NOMO-1 treated with dmso at 0.1 percent for 144 hours (cell line): Measurements from ENCODE around the gene TMEM79.

Experiments used
- DNase-seq: peaks from one replicate; lab custom pipeline; 2025; ENCODE audit not compliant: unreplicated experiment; lab: John Stamatoyannopoulos, UW

TMEM79 gene, protein sequence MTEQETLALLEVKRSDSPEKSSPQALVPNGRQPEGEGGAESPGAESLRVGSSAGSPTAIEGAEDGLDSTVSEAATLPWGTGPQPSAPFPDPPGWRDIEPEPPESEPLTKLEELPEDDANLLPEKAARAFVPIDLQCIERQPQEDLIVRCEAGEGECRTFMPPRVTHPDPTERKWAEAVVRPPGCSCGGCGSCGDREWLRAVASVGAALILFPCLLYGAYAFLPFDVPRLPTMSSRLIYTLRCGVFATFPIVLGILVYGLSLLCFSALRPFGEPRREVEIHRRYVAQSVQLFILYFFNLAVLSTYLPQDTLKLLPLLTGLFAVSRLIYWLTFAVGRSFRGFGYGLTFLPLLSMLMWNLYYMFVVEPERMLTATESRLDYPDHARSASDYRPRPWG

DNA sequence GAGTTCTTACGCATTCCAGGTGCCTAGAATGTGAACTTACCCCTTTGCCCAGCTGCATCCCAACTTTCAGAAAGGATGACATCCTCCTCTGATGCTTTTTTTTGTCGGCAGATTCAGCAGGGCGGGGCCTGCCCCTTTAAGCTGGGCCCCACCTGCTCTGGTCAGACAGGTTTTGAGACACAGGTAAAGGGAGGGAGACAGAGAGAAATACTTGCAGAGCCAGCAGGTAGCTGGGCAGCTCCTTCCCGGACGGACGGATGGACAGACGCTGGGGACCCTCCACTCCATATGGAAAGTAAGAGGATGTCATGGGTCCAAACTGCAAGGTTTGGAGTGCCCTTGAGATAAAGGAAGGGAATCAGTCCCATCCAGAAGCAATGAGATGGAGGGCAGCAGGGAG is at the start of gene TMEM79:
Gene TMEM79 (plus strand): TSS at position 214 of the 400 bp plus-strand sequence. CDS start 902 bp downstream, outside the sequence.
- no peak for DNase-seq

DNA sequence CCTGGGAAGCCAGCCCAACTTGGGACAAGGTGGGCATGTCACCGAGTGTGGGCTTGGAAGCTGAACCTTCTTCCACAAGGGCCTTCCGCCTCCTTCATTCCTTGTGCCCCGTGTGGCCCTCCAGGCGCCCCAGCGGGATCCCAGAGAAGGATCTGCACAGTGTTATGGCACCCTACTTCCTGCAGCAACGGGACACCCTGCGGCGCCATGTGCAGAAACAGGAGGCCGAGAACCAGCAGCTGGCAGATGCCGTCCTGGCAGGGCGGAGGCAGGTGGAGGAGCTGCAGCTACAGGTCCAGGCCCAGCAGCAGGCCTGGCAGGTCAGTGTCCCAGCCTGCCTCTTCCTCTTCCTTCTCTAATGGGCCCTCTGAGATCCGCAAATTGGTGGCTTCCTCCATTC is 48.0 kb upstream of the TMEM79 start:
- no peak for DNase-seq

DNA sequence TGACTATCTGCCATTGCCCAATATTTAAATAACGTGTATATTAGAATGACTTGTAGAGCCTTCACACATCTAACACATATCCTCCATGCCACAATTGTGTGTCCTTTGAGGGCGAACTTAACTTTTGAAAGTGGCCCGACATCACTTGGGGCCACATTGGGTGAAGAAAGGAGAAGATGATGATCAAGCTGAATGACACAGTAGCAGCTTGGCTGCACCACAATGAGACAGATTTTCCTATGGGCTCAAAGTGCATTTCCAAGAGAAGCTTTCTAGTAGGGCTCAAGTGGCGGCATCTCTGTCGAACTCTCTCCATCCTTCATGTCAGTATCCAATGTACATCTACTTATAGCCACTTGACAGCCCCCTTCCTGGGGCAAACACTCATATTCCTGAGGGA is 45.9 kb upstream of the TMEM79 start:
- no peak for DNase-seq

DNA sequence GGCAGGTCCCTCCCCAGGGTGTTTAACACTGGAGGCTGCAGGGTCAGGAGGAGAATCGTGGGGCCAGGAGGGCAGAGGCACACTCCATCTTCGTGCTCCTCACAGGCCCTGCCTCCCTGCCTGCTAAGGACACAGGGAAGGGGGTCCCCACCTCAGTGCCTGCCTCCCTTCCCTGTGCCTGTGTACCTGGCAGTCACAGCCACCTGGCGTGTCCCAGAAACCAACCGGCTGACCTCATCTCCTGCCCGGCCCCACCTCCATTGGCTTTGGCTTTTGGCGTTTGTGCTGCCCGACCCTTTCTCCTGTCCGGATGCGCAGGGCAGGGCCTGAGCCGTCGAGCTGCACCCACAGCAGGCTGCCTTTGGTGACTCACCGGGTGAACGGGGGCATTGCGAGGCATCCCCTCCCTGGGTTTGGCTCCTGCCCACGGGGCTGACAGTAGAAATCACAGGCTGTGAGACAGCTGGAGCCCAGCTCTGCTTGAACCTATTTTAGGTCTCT is 42.8 kb upstream of the TMEM79 start:
- no peak for DNase-seq

DNA sequence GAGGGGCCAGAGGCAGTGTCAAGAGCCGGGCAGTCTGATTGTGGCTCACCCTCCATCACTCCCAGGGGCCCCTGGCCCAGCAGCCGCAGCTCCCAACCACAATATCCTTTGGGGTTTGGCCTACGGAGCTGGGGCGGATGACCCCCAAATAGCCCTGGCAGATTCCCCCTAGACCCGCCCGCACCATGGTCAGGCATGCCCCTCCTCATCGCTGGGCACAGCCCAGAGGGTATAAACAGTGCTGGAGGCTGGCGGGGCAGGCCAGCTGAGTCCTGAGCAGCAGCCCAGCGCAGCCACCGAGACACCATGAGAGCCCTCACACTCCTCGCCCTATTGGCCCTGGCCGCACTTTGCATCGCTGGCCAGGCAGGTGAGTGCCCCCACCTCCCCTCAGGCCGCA is 42.2 kb upstream of the TMEM79 start, which contains the start of gene BGLAP:
Gene BGLAP (plus strand): TSS at position 259 of the 400 bp plus-strand sequence. CDS start 48 bp downstream, at position 307.
- no peak for DNase-seq

DNA sequence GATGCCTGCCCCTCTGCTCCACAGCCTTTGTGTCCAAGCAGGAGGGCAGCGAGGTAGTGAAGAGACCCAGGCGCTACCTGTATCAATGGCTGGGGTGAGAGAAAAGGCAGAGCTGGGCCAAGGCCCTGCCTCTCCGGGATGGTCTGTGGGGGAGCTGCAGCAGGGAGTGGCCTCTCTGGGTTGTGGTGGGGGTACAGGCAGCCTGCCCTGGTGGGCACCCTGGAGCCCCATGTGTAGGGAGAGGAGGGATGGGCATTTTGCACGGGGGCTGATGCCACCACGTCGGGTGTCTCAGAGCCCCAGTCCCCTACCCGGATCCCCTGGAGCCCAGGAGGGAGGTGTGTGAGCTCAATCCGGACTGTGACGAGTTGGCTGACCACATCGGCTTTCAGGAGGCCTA is 41.4 kb upstream of the TMEM79 start:
- no peak for DNase-seq

DNA sequence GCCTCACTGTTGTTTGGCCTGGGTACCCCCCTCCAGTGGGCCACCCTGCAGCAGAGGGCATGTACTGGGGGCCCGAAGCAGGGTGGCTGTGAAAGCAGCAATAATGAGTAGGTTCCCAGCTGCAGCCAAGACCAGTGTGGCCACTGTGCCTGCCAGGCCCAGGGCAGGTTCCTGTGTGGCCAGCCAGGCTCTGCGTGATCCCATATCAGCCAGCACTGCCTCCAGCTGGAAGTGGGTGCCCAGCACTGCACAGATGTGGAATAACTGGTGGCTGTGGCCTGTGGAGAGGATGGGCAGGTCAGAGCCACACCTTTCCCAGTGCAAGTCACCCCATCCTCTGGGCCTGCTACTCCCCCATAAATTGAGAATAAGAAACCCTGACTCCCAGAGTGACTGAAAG is 40.0 kb upstream of the TMEM79 start:
- no peak for DNase-seq

DNA sequence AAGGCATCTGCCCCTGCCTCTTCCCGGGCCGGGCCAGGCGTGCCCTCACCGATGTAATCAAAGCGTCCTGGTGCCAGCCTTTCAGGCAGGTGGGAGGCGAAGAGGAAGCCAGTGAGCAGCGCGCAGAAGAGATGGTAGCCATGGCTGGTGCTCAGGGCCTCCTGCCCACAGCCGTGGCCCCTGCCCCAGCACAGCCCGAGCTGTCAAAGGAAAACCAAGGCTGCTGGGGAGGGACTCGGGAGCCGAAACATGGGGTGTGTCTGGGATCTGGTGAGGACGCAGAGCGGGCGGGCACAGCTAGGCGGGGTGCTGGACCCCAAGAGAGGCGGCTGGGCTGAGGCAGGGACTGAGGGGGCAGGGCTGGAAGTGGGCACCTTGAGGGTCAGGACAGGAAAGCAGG is 39.4 kb upstream of the TMEM79 start:
- no peak for DNase-seq

DNA sequence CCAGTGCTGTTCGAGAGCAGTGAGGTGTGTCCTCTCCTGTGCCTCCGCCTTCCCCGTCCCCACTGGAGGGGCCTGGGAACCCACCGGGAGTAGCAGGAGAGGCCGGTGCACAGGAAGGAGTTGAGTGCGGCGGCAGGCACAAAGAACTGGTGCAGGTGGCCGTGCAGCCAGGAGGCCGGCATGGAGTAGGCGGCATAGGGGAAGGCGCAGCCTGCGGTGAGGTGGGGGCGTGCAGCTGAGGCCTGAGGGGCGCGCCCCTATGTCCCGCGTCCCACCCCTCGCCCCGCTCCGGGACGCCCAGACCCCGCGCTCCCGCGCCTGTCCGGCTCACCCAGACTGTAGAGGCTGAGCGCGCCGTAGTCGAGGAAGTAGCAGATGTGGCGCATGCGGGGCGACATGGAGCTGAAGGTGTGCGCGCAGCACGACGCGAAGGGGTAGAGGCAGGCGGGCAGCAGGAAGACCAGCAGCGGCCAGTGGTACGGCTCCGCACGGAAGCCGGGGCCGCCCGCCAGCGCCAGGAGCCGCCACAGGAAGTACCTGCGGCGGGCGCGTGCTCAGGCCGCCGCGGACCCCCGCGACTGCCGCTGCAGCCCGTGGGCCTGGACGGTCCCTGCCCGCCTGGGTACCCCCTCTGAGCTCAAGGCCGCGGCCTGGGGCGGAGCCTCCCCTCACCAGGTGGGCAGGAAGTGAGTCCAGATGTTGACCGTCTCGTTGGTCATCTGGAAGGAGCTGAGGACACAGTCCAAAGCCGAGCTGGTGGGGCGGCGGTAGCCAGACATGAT is 38.5 kb upstream of the TMEM79 start:
- no peak for DNase-seq

DNA sequence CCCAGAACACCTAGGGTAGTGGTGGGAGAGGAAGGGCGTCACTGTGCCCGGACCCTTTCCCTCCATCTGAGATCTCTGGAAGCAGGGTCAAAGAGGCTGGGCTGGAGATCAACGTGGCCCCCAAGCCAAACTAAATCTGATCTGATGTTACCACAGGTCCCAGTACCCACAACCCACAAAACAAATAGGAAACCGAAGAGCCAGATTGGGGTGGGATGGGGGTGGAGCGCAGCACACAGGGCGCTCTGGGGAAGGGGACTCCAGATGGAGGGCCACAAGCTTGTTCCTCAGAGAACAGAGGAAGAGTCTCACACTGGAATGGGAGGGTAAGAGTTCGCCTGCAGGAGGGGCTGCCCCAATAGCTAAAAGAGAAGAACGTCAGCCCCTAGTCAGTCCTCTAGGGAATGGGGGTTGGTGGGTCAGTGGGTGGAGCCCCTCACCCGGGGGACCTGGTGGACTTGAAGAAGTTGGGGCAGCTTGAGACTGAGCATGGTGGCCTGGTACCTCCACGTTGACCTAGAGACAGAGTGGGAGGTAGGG is 37.8 kb upstream of the TMEM79 start:
- no peak for DNase-seq

DNA sequence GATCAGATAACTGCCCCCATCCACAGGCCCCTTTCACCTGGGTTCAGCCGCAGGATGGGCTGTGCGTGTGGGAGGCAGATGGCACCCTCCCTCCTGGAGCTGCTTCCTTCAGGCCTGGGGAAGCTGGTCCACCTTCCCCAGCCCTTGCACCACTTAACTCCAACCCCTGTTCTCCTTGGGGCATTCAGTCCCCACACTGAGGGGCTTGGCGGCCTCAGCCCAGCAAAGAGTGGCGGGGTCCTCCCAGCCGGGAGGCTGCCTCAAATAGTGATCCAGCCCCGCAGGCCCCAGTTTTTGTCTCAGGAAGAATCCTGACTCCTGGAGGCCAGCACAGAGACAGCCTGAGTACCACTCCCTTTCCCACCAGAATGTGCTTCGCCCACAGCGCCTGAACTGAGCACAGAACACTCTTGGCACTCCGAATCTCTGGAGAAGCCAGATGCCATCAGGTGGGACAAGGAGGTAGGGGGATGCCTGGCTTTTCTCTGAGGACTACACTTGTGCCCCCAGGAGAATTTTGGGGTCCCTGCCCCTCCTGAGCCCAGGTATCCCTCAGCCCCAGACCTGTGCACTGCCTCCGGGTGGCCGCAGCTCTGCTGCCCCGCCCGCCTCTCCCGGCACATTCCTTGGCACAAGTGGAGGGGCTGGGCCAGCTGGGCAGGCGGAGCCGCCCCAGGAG is 37.2 kb upstream of the TMEM79 start:
- no peak for DNase-seq

DNA sequence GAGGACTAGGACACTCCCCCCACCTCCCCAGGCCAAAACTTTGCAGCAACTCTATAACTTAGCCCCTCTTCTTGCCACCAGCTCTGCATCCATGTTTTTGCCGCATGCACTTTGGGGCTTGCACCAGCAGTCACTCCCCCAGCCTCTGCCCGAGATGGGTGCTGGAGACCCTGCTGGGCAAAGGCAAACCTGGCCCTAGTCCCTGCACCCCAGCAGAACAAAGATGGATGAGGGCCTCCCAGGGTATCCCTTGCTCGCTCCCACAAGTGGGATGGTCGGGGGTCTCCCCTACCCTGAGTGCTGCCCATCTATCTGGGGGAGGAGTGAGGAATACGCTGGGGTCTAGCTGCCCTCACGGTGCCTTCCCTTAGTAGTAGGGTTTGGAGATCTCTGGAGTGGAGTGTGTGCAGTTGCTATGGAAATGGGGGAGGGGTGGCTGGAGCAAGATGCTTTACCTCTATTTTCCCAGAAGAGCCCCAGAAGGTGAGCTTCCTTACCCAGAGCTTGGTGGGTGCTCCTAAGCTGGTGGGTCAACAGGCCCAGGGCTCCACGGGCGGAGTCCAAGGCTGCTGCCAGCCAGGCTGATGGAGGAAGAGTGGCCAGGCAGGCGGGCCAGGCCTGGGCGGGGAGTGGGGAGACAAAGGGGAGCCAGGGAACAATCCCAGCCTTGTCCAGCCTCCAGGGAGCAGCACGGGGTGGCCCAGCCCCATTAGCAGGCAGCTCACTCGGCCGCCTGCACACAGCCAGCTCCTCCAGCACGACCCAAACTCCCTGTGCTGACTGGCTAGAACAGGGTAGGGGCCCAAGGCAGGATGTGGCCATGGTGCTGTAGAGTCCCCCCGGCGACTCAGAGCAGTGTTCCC is 36.4 kb upstream of the TMEM79 start, which contains the start of gene PAQR6:
Gene PAQR6 (minus strand): TSS at position 597 of the 863 bp plus-strand sequence. CDS start 1,325 bp downstream, outside the sequence.
- no peak for DNase-seq

DNA sequence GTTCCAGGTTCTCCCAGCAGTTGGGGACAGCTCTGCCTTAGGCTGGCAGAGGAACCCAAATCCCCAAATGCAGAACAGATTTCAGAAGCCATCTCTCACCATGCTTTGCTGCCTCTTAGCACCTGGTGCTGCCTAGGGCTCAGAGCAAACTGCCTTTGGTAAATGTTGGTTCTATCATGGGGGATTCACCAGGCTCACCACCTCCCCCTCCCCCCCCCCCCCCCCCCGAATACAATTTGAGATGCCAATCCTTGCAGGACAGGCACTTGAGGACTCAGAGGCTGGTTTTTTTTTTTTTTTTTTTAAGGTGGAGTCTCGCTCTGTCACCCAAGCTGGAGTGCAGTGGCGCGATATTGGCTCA is 35.8 kb upstream of the TMEM79 start:
- DNase-seq, result no peak

DNA sequence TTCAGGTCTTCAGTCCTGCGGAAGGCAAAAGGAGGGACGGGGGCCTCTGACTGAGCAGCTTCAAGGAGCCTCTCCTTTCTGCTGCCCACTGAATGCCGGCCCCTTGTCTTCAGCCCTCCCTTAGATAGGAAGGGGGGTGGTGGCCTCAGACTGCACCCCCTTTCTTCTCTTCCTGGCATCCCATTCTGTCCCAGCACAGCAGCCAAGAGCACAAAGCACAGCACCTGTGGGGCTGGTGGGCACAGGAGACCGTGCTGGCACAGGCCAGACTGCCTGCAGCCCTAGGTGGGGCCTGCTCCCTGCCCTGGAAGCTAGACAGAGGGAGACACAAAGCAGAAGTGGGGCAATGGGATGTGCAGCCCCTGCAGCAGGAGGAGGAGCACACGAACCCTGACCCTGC is 34.5 kb upstream of the TMEM79 start:
- no peak for DNase-seq

DNA sequence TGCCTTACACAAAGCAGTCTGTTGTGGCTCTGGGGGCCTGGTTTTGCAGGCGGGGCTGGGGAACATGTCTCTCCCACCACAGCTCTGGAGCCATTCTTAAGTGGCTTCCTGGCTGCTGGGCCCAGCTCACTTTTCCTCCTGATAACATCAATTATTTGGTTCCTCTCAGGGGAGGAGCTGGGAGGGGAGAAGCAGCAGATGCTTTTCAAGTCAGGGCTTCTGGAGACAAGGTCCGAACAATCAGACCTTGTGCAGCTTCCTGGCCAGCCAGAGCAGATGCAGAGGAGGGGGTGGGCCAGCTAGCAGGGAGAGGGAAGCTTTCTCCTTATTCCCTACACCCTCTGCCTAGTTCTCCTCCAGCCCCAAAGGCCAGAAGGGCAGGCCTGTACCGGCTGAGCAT is 32.6 kb upstream of the TMEM79 start:
- DNase-seq, result no peak

DNA sequence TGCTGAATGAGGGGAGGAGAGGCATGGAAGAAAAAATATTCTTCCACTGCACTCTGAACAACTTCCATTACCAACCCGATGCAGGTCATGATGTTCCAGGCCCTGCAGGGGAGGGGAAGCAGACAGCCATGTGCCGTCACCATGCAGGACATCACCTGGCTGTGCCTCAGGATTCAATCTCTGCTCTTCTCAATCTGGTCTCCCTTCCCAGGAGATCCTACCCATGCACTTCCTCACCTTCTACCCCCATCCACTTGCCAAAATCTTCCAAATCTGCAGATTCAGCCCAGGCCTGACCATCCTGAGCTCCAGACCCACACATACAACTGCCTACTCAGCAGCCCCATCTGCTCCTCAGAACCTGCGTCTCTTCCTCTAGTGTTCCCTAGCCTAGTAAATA is 30.5 kb upstream of the TMEM79 start:
- no peak for DNase-seq

DNA sequence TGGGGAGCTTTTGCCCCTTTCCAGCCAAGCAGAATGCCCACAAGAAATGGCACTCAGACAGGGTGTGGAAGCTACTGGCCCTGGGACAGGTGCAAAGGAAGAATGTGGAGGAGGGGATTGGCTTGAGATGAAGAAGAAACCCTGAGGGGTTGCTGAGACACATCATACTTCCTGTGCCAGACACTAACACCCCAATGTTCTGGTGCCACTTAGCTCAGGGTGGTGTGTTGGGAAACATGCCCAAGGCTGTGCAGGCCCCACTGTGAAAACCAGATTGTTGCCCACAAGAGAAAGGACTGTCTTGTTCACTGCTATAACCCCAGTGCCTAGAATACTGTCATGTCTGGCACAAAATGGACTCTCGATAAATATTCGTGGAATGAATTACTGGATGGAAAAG is 26.4 kb upstream of the TMEM79 start:
- DNase-seq, result no peak

DNA sequence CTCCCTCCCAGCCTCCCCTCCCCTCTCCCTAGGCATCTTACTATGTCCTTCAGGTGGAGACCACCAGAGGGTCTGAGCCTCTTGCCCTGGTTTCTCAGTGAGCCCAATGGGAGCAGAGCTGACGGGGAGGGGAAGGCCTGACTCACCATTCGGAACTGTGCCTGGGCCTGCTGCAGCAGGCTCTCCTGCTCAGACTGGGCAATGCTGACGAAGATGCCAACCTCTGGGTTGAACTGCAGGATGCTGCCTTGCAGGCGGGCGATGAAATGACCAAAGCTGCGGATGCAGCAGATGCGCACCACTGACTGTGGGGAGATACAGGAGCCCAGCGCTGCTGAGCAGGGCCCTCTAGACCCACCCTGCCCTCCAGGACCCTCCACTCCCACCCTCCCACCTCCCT is 25.3 kb upstream of the TMEM79 start:
- DNase-seq, result no peak

DNA sequence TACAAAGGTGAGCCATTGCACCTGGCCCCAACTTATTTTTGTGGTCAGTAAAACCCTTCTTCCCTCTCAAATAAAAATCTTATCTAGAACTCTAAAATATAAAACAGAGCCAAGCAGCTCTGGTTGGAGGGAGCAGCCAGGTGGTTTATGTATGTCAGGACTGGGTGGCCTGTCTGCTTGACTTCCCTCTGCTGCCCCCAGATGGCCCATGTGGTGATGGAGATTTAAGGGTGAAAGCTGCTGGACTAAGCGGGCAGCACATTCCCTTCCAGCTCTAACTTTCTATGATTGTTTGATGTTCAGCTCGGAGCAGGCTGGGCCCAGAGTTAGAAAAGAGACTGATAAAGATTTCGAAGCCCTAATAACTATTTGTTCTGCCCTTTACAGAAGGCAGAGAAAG is 24.3 kb upstream of the TMEM79 start:
- no peak for DNase-seq

DNA sequence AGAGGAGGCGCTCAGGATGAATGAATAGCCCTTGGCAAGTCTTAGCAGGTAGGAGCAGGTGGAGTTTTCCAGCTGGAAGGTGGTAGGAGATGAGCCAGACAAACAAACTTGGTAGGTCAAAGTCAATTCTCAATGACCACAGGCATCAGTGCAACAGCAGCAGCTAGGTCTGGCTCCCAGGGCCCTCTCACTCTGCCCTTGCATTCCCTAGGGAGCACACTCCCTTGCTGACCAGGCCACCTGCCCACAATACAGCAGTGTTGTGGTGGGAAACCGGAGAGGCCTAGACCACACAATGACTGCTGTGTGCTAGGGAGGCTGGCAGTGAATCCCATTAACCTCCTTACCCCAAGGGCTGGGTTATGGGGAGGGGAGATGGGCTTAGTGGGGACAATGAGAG is 23.2 kb upstream of the TMEM79 start:
- no peak for DNase-seq
